ENCODE data around the gene ASXL2.

GRCh38 chr2:25712455-25712854, 165.8 kb downstream of the ASXL2 start:
- TF ChIP-seq GATA2 (IDR thresholded peaks at IDR 0.05; ENCODE audit: low read depth, low read length) (no peak), GATA3 (IDR thresholded peaks at IDR 0.05; ENCODE audit: low read depth, low read length) (no peak)

All from SH-SY5Y (cell line).